WTC11 (cell line): Measurements from ENCODE around the gene ZNF556. TPM values are rescaled to one million over a fixed set of nuclear protein-coding genes. Genes with fewer than 3 reads are reported as not detected.

Experiments
- ATAC-seq: fragments of 200-7000 bp; cut with Tn5 transposase; 2 replicates; pipeline ENCODE4 v1.10.0; 2021; ENCODE audit warnings: mild to moderate bottlenecking, moderate library complexity
- CTCF ChIA-PET: fragments of 300-600 bp; sonication (Branson Sonifier 250); formaldehyde crosslinking; loops from one replicate; lab custom pipeline; 2021; ENCODE audit warnings: antibody characterized with exemption; lab: Charles Lee
- POLR2A ChIA-PET: fragments of 350-600 bp; sonication (Branson Sonifier 250); formaldehyde crosslinking; loops from one replicate; lab custom pipeline; 2021; ENCODE audit warnings: antibody characterized with exemption; lab: Charles Lee
- DNase-seq: peaks from one replicate; pipeline ENCODE4 v3.0.0; 2021; ENCODE audit warnings: low spot score
- H3K27ac Mint-ChIP-seq: 2 replicates; pipeline ENCODE4 v1.8.0; 2021; ENCODE audit warnings: mixed read lengths
- H3K27me3 Mint-ChIP-seq: 2 replicates; pipeline ENCODE4 v1.8.0; 2021; ENCODE audit warnings: low read depth, mild to moderate bottlenecking, moderate library complexity, mixed read lengths
- H3K36me3 Mint-ChIP-seq: 2 replicates; pipeline ENCODE4 v1.8.0; 2021; ENCODE audit warnings: mixed read lengths
- H3K4me1 Mint-ChIP-seq: 2 replicates; pipeline ENCODE4 v1.8.0; 2022; ENCODE audit warnings: mixed read lengths
- H3K4me3 Mint-ChIP-seq: 2 replicates; pipeline ENCODE4 v1.8.0; 2021; ENCODE audit warnings: mild to moderate bottlenecking, moderate library complexity, mixed read lengths
- H3K9me3 Mint-ChIP-seq: 2 replicates; pipeline ENCODE4 v1.8.0; 2021; ENCODE audit warnings: mixed read lengths
- CBFB ChIP-seq: sonication (generic); formaldehyde crosslinking; IDR thresholded peaks from 2 replicates; pipeline ENCODE4 v1.8.1; 2022; ENCODE audit warnings: mild to moderate bottlenecking, low read depth, missing genetic modification reagents
- CREM ChIP-seq: sonication (generic); formaldehyde crosslinking; IDR thresholded peaks from 2 replicates; pipeline ENCODE4 v1.8.1; 2022; ENCODE audit warnings: mild to moderate bottlenecking, missing genetic modification reagents, moderate library complexity
- ETV6 ChIP-seq: sonication (generic); formaldehyde crosslinking; IDR thresholded peaks from 2 replicates; pipeline ENCODE4 v1.8.1; 2022; ENCODE audit warnings: mild to moderate bottlenecking, missing genetic modification reagents
- GTF2I ChIP-seq: fragments of 250-450 bp; sonication (Bioruptor Pico); conservative IDR thresholded peaks from 2 replicates; pipeline ENCODE4 v1.4.0; 2021; ENCODE audit warnings: mild to moderate bottlenecking
- HMGA2 ChIP-seq: fragments of 250-450 bp; sonication (Bioruptor Pico); IDR thresholded peaks from 2 replicates; pipeline ENCODE4 v1.4.0; 2021; ENCODE audit warnings: mild to moderate bottlenecking, moderate library complexity
- IRF2 ChIP-seq: sonication (generic); formaldehyde crosslinking; IDR thresholded peaks from 2 replicates; pipeline ENCODE4 v1.8.0; 2022; ENCODE audit warnings: low read depth, missing genetic modification reagents, borderline replicate concordance
- JUN ChIP-seq: sonication (generic); formaldehyde crosslinking; IDR thresholded peaks from 2 replicates; pipeline ENCODE4 v1.8.0; 2023; ENCODE audit warnings: mild to moderate bottlenecking, missing genetic modification reagents
- NFE2L1 ChIP-seq: sonication (generic); formaldehyde crosslinking; IDR thresholded peaks from 2 replicates; pipeline ENCODE4 v1.8.1; 2023; ENCODE audit warnings: missing genetic modification reagents
- PRRX2 ChIP-seq: fragments of 250-450 bp; sonication (Bioruptor Pico); IDR thresholded peaks from 2 replicates; pipeline ENCODE4 v1.8.0; 2021; ENCODE audit warnings: mild to moderate bottlenecking
- TCF7 ChIP-seq: sonication (generic); formaldehyde crosslinking; IDR thresholded peaks from 2 replicates; pipeline ENCODE4 v1.8.0; 2022; ENCODE audit warnings: mild to moderate bottlenecking, low read depth, missing genetic modification reagents, moderate library complexity
- ZNF121 ChIP-seq: sonication (generic); formaldehyde crosslinking; IDR thresholded peaks from 2 replicates; pipeline ENCODE4 v1.8.0; 2023; ENCODE audit warnings: missing genetic modification reagents
- ZNF232 ChIP-seq: sonication (generic); formaldehyde crosslinking; IDR thresholded peaks from 2 replicates; pipeline ENCODE4 v1.8.0; 2022; ENCODE audit warnings: mild to moderate bottlenecking, missing genetic modification reagents
- ZNF317 ChIP-seq: sonication (generic); formaldehyde crosslinking; IDR thresholded peaks from 2 replicates; pipeline ENCODE4 v1.8.1; 2023; ENCODE audit warnings: low read depth, mild to moderate bottlenecking, moderate library complexity, missing genetic modification reagents, borderline replicate concordance
- ZNF396 ChIP-seq: fragments of 250-450 bp; sonication (Bioruptor Pico); IDR thresholded peaks from 2 replicates; pipeline ENCODE4 v1.8.0; 2021; ENCODE audit warnings: mild to moderate bottlenecking, moderate library complexity, borderline replicate concordance
- total RNA-seq: library from RNA; stranded (reverse); gene quantifications from 3 replicates; pipeline ENCODE4 v1.2.3, GENCODE V29; 2021
- TF ChIP-seq, protein P1 (sequence below): fragments of 250-450 bp; sonication (Bioruptor Pico); IDR thresholded peaks from 2 replicates; pipeline ENCODE4 v1.8.0; 2021; ENCODE audit warnings: mild to moderate bottlenecking
- TF ChIP-seq, protein P2 (sequence below): sonication (generic); formaldehyde crosslinking; conservative IDR thresholded peaks from 2 replicates; pipeline ENCODE4 v1.8.1; 2022; ENCODE audit warnings: mild to moderate bottlenecking, missing genetic modification reagents
- TF ChIP-seq, protein P3 (sequence below): sonication (generic); formaldehyde crosslinking; IDR thresholded peaks from 2 replicates; pipeline ENCODE4 v1.8.0; 2022; ENCODE audit warnings: missing genetic modification reagents
- TF ChIP-seq, protein P4 (sequence below): sonication (generic); formaldehyde crosslinking; IDR thresholded peaks from 2 replicates; pipeline ENCODE4 v1.8.1; 2022; ENCODE audit warnings: missing genetic modification reagents, borderline replicate concordance
- TF ChIP-seq, protein P5 (sequence below): sonication (generic); formaldehyde crosslinking; IDR thresholded peaks from 2 replicates; pipeline ENCODE4 v1.8.1; 2022; ENCODE audit warnings: mild to moderate bottlenecking, missing genetic modification reagents, moderate library complexity, borderline replicate concordance

ZNF556 gene
- total RNA-seq, 1 experiment from 2014 or later, result 0.11 TPM

DNA sequence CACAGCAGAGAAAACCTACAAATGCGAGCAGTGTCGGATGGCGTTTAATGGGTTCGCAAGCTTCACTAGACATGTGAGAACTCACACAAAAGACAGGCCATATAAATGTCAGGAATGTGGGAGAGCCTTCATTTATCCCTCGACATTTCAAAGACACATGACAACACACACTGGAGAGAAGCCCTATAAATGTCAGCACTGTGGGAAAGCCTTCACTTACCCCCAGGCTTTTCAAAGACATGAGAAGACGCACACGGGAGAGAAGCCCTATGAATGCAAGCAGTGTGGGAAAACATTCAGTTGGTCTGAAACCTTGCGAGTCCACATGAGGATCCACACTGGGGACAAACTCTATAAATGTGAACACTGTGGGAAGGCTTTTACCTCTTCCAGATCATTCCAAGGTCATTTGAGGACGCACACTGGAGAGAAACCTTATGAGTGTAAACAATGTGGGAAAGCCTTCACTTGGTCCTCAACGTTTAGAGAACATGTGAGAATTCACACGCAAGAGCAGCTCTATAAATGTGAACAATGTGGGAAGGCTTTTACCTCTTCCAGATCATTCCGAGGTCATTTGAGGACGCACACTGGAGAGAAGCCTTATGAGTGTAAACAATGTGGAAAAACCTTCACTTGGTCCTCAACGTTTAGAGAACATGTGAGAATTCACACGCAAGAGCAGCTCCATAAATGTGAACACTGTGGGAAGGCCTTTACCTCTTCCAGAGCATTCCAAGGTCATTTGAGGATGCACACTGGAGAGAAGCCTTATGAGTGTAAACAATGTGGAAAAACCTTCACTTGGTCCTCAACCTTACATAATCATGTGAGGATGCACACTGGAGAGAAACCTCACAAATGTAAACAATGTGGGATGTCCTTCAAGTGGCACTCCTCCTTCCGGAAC, 50.4 kb downstream of the ZNF556 start:
- CTCF ChIA-PET, result no interaction called here
- H3K9me3 Mint-ChIP-seq, result peaks cover 29% of the 10 kb centered on the region
- peaks cover 55% of the 10 kb centered on the region for H3K36me3 Mint-ChIP-seq

DNA sequence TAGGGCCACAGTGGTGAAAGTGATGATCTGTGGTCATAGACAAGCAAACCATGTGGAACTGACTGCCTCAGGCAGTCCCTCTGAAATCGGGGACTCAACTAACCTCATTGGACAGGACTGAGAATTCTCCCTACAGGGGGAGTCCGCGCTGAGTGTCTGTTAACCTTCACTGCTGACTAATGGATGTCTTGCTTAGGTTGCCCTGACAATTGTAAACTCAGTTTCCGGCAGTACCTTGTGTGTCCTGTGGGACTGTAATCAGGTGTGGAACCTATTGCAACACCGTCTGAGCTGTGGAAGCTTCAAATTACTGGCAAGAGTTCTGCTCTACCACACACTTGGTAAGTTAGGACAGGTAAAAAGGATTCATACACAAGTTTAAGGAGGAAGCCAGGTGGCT, 55.9 kb downstream of the ZNF556 start:
- Mint-ChIP-seq H3K27me3 (no peaks in the 10 kb centered on the region), H3K4me1 (peaks cover 14% of the 10 kb centered on the region), H3K36me3 (peaks cover 16% of the 10 kb centered on the region), H3K27ac (0 out of 2 replicates have a peak overlapping the region, but pooled peaks have one; percentile 37), H3K4me3 (no peak overlapping the region), H3K9me3 (peaks cover 2% of the 10 kb centered on the region)
- ChIA-PET POLR2A (no interaction called here), CTCF (interaction anchor here (0.9 to 3.7 kb wide), 7 partner anchors 28 to 353 kb away, joined by 3 to 17 read pairs (median 5); partner anchors contain the start of gene ZNF554)
- DNase-seq (no peak), ATAC-seq (peak; percentile 94)
- peak; percentile 88 for TF ChIP-seq ZNF317 (CRISPR knock-in tag)
- no peak for TF ChIP-seq CBFB (CRISPR knock-in tag)
- no peak for TF ChIP-seq NFE2L1 (CRISPR knock-in tag)

More for the DNA sequence above, 50.4 kb downstream of the ZNF556 start:
- no peaks in the 10 kb centered on the region for H3K4me1 Mint-ChIP-seq
- ATAC-seq, result no peak
- DNase-seq, result no peak
- H3K27ac Mint-ChIP-seq, result no peak overlapping the region
- POLR2A ChIA-PET, result no interaction called here
- H3K4me3 Mint-ChIP-seq, result no peak overlapping the region
- no peak for TF ChIP-seq PRRX2 (CRISPR knock-in tag)
- TF ChIP-seq TCF7, result no peak
- H3K27me3 Mint-ChIP-seq, result no peaks in the 10 kb centered on the region

DNA sequence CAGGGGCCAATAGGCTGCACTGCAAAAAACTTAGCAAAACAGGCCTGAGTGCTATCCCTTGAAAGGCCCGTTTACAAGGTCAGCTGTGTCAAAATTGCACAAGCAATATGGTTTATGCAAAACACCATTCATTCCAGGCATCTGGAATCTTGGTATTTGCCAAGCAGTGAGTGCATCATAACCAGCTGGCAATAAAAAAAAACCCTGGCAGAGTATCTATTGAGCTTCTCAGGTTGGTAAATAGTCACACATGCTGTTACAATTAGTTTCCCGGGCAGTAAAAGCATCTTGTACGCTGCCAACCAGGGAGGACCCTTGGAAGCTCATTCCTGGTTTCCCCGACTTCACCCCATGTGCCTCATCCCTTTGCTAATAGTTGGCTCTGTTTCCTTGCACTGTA, 56.4 kb downstream of the ZNF556 start:
- ChIA-PET CTCF (interaction anchor here (0.6 to 3.7 kb wide), 9 partner anchors 20 to 352 kb away, joined by 3 to 17 read pairs (median 4); partner anchors contain the start of gene ZNF554), POLR2A (no interaction called here)
- Mint-ChIP-seq H3K27ac (no peak overlapping the region), H3K4me1 (peaks cover 14% of the 10 kb centered on the region), H3K9me3 (no peaks in the 10 kb centered on the region), H3K36me3 (peaks cover 11% of the 10 kb centered on the region), H3K27me3 (no peaks in the 10 kb centered on the region), H3K4me3 (no peak overlapping the region)
- no peak for DNase-seq
- TF ChIP-seq, protein P1, sequence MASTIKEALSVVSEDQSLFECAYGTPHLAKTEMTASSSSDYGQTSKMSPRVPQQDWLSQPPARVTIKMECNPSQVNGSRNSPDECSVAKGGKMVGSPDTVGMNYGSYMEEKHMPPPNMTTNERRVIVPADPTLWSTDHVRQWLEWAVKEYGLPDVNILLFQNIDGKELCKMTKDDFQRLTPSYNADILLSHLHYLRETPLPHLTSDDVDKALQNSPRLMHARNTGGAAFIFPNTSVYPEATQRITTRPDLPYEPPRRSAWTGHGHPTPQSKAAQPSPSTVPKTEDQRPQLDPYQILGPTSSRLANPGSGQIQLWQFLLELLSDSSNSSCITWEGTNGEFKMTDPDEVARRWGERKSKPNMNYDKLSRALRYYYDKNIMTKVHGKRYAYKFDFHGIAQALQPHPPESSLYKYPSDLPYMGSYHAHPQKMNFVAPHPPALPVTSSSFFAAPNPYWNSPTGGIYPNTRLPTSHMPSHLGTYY, result no peak
- TF ChIP-seq IRF2 (no peak), ZNF121 (CRISPR knock-in tag) (no peak), HMGA2 (CRISPR knock-in tag) (no peak), GTF2I (CRISPR knock-in tag) (no peak), ZNF317 (CRISPR knock-in tag) (no peak), CREM (CRISPR knock-in tag) (no peak), ETV6 (no peak), JUN (CRISPR knock-in tag) (no peak), ZNF232 (CRISPR knock-in tag) (no peak), TCF7 (no peak), ZNF396 (no peak)
- TF ChIP-seq, protein P2, sequence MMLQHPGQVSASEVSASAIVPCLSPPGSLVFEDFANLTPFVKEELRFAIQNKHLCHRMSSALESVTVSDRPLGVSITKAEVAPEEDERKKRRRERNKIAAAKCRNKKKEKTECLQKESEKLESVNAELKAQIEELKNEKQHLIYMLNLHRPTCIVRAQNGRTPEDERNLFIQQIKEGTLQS (CRISPR knock-in tag), result no peak
- TF ChIP-seq, protein P3, sequence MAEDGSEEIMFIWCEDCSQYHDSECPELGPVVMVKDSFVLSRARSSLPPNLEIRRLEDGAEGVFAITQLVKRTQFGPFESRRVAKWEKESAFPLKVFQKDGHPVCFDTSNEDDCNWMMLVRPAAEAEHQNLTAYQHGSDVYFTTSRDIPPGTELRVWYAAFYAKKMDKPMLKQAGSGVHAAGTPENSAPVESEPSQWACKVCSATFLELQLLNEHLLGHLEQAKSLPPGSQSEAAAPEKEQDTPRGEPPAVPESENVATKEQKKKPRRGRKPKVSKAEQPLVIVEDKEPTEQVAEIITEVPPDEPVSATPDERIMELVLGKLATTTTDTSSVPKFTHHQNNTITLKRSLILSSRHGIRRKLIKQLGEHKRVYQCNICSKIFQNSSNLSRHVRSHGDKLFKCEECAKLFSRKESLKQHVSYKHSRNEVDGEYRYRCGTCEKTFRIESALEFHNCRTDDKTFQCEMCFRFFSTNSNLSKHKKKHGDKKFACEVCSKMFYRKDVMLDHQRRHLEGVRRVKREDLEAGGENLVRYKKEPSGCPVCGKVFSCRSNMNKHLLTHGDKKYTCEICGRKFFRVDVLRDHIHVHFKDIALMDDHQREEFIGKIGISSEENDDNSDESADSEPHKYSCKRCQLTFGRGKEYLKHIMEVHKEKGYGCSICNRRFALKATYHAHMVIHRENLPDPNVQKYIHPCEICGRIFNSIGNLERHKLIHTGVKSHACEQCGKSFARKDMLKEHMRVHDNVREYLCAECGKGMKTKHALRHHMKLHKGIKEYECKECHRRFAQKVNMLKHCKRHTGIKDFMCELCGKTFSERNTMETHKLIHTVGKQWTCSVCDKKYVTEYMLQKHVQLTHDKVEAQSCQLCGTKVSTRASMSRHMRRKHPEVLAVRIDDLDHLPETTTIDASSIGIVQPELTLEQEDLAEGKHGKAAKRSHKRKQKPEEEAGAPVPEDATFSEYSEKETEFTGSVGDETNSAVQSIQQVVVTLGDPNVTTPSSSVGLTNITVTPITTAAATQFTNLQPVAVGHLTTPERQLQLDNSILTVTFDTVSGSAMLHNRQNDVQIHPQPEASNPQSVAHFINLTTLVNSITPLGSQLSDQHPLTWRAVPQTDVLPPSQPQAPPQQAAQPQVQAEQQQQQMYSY, result no peak
- TF ChIP-seq, protein P4, sequence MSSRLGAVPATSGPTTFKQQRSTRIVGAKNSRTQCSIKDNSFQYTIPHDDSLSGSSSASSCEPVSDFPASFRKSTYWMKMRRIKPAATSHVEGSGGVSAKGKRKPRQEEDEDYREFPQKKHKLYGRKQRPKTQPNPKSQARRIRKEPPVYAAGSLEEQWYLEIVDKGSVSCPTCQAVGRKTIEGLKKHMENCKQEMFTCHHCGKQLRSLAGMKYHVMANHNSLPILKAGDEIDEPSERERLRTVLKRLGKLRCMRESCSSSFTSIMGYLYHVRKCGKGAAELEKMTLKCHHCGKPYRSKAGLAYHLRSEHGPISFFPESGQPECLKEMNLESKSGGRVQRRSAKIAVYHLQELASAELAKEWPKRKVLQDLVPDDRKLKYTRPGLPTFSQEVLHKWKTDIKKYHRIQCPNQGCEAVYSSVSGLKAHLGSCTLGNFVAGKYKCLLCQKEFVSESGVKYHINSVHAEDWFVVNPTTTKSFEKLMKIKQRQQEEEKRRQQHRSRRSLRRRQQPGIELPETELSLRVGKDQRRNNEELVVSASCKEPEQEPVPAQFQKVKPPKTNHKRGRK (CRISPR knock-in tag), result no peak
- TF ChIP-seq, protein P5, sequence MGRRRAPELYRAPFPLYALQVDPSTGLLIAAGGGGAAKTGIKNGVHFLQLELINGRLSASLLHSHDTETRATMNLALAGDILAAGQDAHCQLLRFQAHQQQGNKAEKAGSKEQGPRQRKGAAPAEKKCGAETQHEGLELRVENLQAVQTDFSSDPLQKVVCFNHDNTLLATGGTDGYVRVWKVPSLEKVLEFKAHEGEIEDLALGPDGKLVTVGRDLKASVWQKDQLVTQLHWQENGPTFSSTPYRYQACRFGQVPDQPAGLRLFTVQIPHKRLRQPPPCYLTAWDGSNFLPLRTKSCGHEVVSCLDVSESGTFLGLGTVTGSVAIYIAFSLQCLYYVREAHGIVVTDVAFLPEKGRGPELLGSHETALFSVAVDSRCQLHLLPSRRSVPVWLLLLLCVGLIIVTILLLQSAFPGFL, result no peak
- ATAC-seq, result no peak
